PFSK-1 (cell line): ENCODE data around the gene PCSK1N.

Source experiments
- POLR2AphosphoS5 ChIP-seq: IDR thresholded peaks from 2 replicates; pipeline ENCODE4 v1.6.1; 2012; ENCODE audit warnings: low read depth, mild to moderate bottlenecking, control low read depth, low read length, moderate library complexity
- REST ChIP-seq, 2 experiments: IDR thresholded peaks; 2 replicates each; pipeline versions ENCODE4 v1.6.1 to v1.8.0; 2011 to 2012; ENCODE audit warnings: low read depth in 2 of 2, low read length in 2 of 2, control low read depth in 1 of 2, inconsistent platforms in 1 of 2, mild to moderate bottlenecking in 1 of 2, moderate library complexity in 1 of 2; ENCODE audit not compliant: insufficient read depth in 1 of 2
- SIN3A ChIP-seq: IDR thresholded peaks from 2 replicates; pipeline ENCODE4 v1.6.1; 2012; ENCODE audit warnings: mild to moderate bottlenecking, low read length, moderate library complexity, borderline replicate concordance; ENCODE audit not compliant: insufficient read depth
- TAF1 ChIP-seq: IDR thresholded peaks from 2 replicates; pipeline ENCODE4 v1.6.1; 2012; ENCODE audit warnings: low read length, control low read depth, borderline replicate concordance; ENCODE audit not compliant: insufficient read depth

GRCh38 chrX:48854898-48855297 is 19.5 kb upstream of the PCSK1N start:
- TF ChIP-seq SIN3A: no peak
- TF ChIP-seq REST (IDR thresholded peaks at IDR 0.05; ENCODE audit: insufficient read depth in 1 of 2, low read depth in 2 of 2, low read length in 2 of 2): no peak
- no peak for TF ChIP-seq POLR2AphosphoS5
- TF ChIP-seq TAF1: no peak
